ENCODE measurements around the gene SPATA45.

- TF ChIP-seq POLR2A (IDR thresholded peaks at IDR 0.05; ENCODE audit: low read depth, low read length) (no peak), POLR2AphosphoS5 (IDR thresholded peaks at IDR 0.05; ENCODE audit: low read depth, low read length) (no peak)
Observed at GRCh38 chr1:212828395-212828794, 19.1 kb downstream of the SPATA45 start.
